H1 (cell line): ENCODE data around the gene SCN1B. TPM values are rescaled to one million over a fixed set of nuclear protein-coding genes. Genes with fewer than 3 reads are reported as not detected.

Experiments used
- CTCF ChIA-PET: fragments of 300-600 bp; sonication (Branson Sonifier 250); formaldehyde crosslinking; loops from one replicate; lab custom pipeline; 2021; ENCODE audit not compliant: partially characterized antibody; lab: Charles Lee
- POLR2A ChIA-PET: fragments of 300-600 bp; sonication (Branson Sonifier 250); formaldehyde crosslinking; loops from one replicate; lab custom pipeline; 2021; ENCODE audit warnings: inconsistent platforms; ENCODE audit not compliant: partially characterized antibody; lab: Charles Lee
- DNase-seq, 2 experiments: peaks; one replicate each; pipeline versions ENCODE4 v3.0.0 to v3.0.0-alpha.2; 2010 to 2022; ENCODE audit warnings: low spot score in 2 of 2, low read depth in 1 of 2, mixed read lengths in 1 of 2
- FAIRE-seq: peaks from 2 replicates; lab custom pipeline; 2011; peaks lifted over from hg19 to GRCh38; lab: Jason Lieb, UNC
- H2AFZ ChIP-seq: 2 replicates; pipeline ENCODE4 v1.8.1; 2012; ENCODE audit warnings: low read length, inconsistent platforms
- H2AK5ac ChIP-seq: 2 replicates; pipeline ENCODE4 v1.6.1; 2013; ENCODE audit warnings: low read depth, low read length
- H2BK120ac ChIP-seq: replicated peaks from 2 replicates; pipeline ENCODE3; 2013; ENCODE audit warnings: low read depth, low read length, inconsistent platforms
- H2BK12ac ChIP-seq: 2 replicates; pipeline ENCODE4 v1.6.1; 2013; ENCODE audit warnings: low read depth, low read length
- H2BK15ac ChIP-seq: 2 replicates; pipeline ENCODE4 v1.6.1; 2013; ENCODE audit warnings: low read length
- H2BK20ac ChIP-seq: 2 replicates; pipeline ENCODE4 v1.6.1; 2013; ENCODE audit warnings: low read length
- H2BK5ac ChIP-seq: 2 replicates; pipeline ENCODE4 v1.6.1; 2013; ENCODE audit warnings: low read depth, low read length
- H3K14ac ChIP-seq: 2 replicates; pipeline ENCODE4 v1.6.1; 2013; ENCODE audit warnings: inconsistent platforms; ENCODE audit not compliant: insufficient read length
- H3K18ac ChIP-seq: 2 replicates; pipeline ENCODE4 v1.6.1; 2013; ENCODE audit warnings: low read length; ENCODE audit errors: extremely low read depth
- H3K23ac ChIP-seq: 2 replicates; pipeline ENCODE4 v1.6.1; 2013; ENCODE audit warnings: inconsistent platforms; ENCODE audit not compliant: insufficient read length
- H3K23me2 ChIP-seq: 2 replicates; pipeline ENCODE4 v1.6.1; 2013; ENCODE audit warnings: low read depth, low read length
- H3K27ac ChIP-seq: 2 replicates; pipeline ENCODE4 v1.6.1; 2011; ENCODE audit warnings: low read depth, low read length, inconsistent platforms
- H3K27me3 ChIP-seq, 4 experiments: replicated peaks in 1 of 4; 1 replicate in 1 of 4; 2 replicates in 3 of 4; pipeline versions ENCODE4 v1.6.1 to v1.8.1; 2011 to 2013; ENCODE audit warnings: low read length in 3 of 4, mild to moderate bottlenecking in 3 of 4, inconsistent platforms in 2 of 4, mixed read lengths in 2 of 4, moderate library complexity in 1 of 4; ENCODE audit not compliant: control insufficient read depth in 3 of 4, insufficient read depth in 3 of 4; ENCODE audit errors: extremely low read depth in 1 of 4
- H3K36me3 ChIP-seq, 4 experiments: 2 replicates each; pipeline versions ENCODE4 v1.6.1 to v1.8.1; 2011 to 2013; ENCODE audit warnings: mild to moderate bottlenecking in 4 of 4, low read length in 3 of 4, moderate library complexity in 2 of 4, control low read depth in 1 of 4, inconsistent platforms in 1 of 4; ENCODE audit not compliant: insufficient read depth in 4 of 4, control insufficient read depth in 2 of 4
- H3K4ac ChIP-seq: replicated peaks from 2 replicates; pipeline ENCODE3; 2013; ENCODE audit warnings: low read length, low read depth, mixed read lengths, inconsistent platforms; ENCODE audit not compliant: insufficient read length
- H3K4me1 ChIP-seq, 4 experiments: replicated peaks in 1 of 4; 1 replicate in 1 of 4; 2 replicates in 3 of 4; pipeline versions ENCODE4 v1.6.1 to v1.8.1; 2011 to 2013; ENCODE audit warnings: low read length in 3 of 4, inconsistent platforms in 2 of 4, mixed read lengths in 1 of 4; ENCODE audit not compliant: insufficient read depth in 4 of 4, control insufficient read depth in 3 of 4
- H3K4me2 ChIP-seq, 2 experiments: 2 replicates each; pipeline versions ENCODE4 v1.6.1 to v1.8.1; 2011 to 2013; ENCODE audit warnings: low read depth in 2 of 2, low read length in 2 of 2, control low read depth in 1 of 2, inconsistent platforms in 1 of 2, mild to moderate bottlenecking in 1 of 2; ENCODE audit not compliant: insufficient read depth in 1 of 2
- H3K4me3 ChIP-seq, 4 experiments: fragments of 200-600, 300-600 bp in 1 of 4; sonication (generic), shearing (Covaris generic), sonication (Bioruptor Twin) in 1 of 4; 2 replicates each; pipeline versions ENCODE4 v1.5.1 to v1.8.1; 2011 to 2016; ENCODE audit warnings: low read length in 4 of 4, low read depth in 3 of 4, control low read depth in 2 of 4, inconsistent platforms in 2 of 4, mild to moderate bottlenecking in 2 of 4, mixed read lengths in 1 of 4, moderate library complexity in 1 of 4; ENCODE audit not compliant: insufficient read depth in 2 of 4; ENCODE audit errors: extremely low read depth in 1 of 4
- H3K56ac ChIP-seq: replicated peaks from 2 replicates; pipeline ENCODE3; 2013; ENCODE audit warnings: low read depth, mild to moderate bottlenecking, mixed read lengths, low read length, inconsistent platforms; ENCODE audit not compliant: insufficient read length
- H3K79me1 ChIP-seq: 2 replicates; pipeline ENCODE4 v1.6.1; 2013; ENCODE audit warnings: low read depth, low read length, control low read depth
- H3K79me2 ChIP-seq, 2 experiments: 2 replicates each; pipeline versions ENCODE4 v1.6.1 to v1.8.1; 2012 to 2013; ENCODE audit warnings: low read length in 2 of 2, mild to moderate bottlenecking in 2 of 2, inconsistent platforms in 1 of 2; ENCODE audit not compliant: insufficient read depth in 2 of 2, control insufficient read depth in 1 of 2
- H3K9ac ChIP-seq, 4 experiments: replicated peaks in 1 of 4; 1 replicate in 1 of 4; 2 replicates in 3 of 4; pipeline versions ENCODE4 v1.6.1 to v1.8.1; 2011 to 2013; ENCODE audit warnings: low read depth in 3 of 4, low read length in 3 of 4, control low read depth in 2 of 4, mild to moderate bottlenecking in 2 of 4, moderate library complexity in 2 of 4, inconsistent platforms in 1 of 4; ENCODE audit errors: extremely low read depth in 1 of 4
- H3K9me3 ChIP-seq, 2 experiments: 2 replicates each; pipeline versions ENCODE4 v1.6.1 to v1.8.1; 2012 to 2013; ENCODE audit warnings: mild to moderate bottlenecking in 2 of 2, moderate library complexity in 2 of 2, control low read depth in 1 of 2, inconsistent platforms in 1 of 2, low read depth in 1 of 2, low read length in 1 of 2, mixed read lengths in 1 of 2; ENCODE audit not compliant: insufficient read depth in 2 of 2
- H4K20me1 ChIP-seq, 2 experiments: replicated peaks in 1 of 2; 2 replicates each; pipeline versions ENCODE3 to v1.8.1; 2011 to 2013; ENCODE audit warnings: inconsistent platforms in 2 of 2, low read length in 2 of 2, mild to moderate bottlenecking in 1 of 2; ENCODE audit not compliant: insufficient read depth in 2 of 2, control insufficient read depth in 1 of 2
- H4K5ac ChIP-seq: 2 replicates; pipeline ENCODE4 v1.6.1; 2013; ENCODE audit warnings: low read length, low read depth, mixed read lengths, inconsistent platforms; ENCODE audit not compliant: insufficient read length
- H4K8ac ChIP-seq: 2 replicates; pipeline ENCODE4 v1.8.0; 2013; ENCODE audit warnings: mild to moderate bottlenecking, moderate library complexity, low read length, inconsistent platforms; ENCODE audit not compliant: insufficient read depth; ENCODE audit errors: extremely low read depth
- H4K91ac ChIP-seq: replicated peaks from 2 replicates; pipeline ENCODE3; 2013; ENCODE audit warnings: low read length, mixed read lengths, inconsistent platforms; ENCODE audit not compliant: insufficient read length
- ATF3 ChIP-seq: IDR thresholded peaks from 2 replicates; pipeline ENCODE4 v1.6.1; 2011; ENCODE audit warnings: low read depth, mild to moderate bottlenecking, low read length; ENCODE audit not compliant: insufficient read depth
- EP300 ChIP-seq, 2 experiments: IDR thresholded peaks; 1 replicate in 1 of 2; 2 replicates in 1 of 2; pipeline ENCODE4 v1.6.1; 2011 to 2012; ENCODE audit warnings: low read depth in 2 of 2, low read length in 2 of 2, mild to moderate bottlenecking in 2 of 2, borderline replicate concordance in 1 of 2, inconsistent platforms in 1 of 2, moderate library complexity in 1 of 2
- HDAC2 ChIP-seq, 2 experiments: fragments of 300-600 bp in 1 of 2; sonication (generic) in 1 of 2; IDR thresholded peaks; 2 replicates each; pipeline ENCODE4 v1.6.1; 2011 to 2012; ENCODE audit warnings: low read depth in 2 of 2, low read length in 2 of 2, mild to moderate bottlenecking in 2 of 2, moderate library complexity in 2 of 2, borderline replicate concordance in 1 of 2, inconsistent platforms in 1 of 2
- NANOG ChIP-seq: IDR thresholded peaks from 2 replicates; pipeline ENCODE4 v1.6.1; 2011; ENCODE audit warnings: low read length, low read depth, mild to moderate bottlenecking, inconsistent platforms; ENCODE audit not compliant: insufficient read depth, poor library complexity, severe bottlenecking
- RBBP5 ChIP-seq: IDR thresholded peaks from 2 replicates; pipeline ENCODE4 v1.7.1; 2012; ENCODE audit warnings: low read depth, mild to moderate bottlenecking, inconsistent platforms, low read length, moderate library complexity, borderline replicate concordance
- RFX5 ChIP-seq: IDR thresholded peaks from 2 replicates; pipeline ENCODE4 v1.6.1; 2011; ENCODE audit warnings: low read depth, low read length, improper control_type of control experiment, borderline replicate concordance
- SP4 ChIP-seq: IDR thresholded peaks from 2 replicates; pipeline ENCODE4 v1.6.1; 2012; ENCODE audit warnings: low read length, inconsistent platforms
- TEAD4 ChIP-seq: IDR thresholded peaks from 2 replicates; pipeline ENCODE4 v1.6.1; 2012; ENCODE audit warnings: low read depth, low read length, inconsistent platforms, mixed read lengths
- YY1 ChIP-seq: IDR thresholded peaks from 2 replicates; pipeline ENCODE4 v1.6.1; 2011; ENCODE audit warnings: low read depth, mild to moderate bottlenecking, low read length
- WGBS, 2 experiments: shearing (Covaris generic) in 1 of 2; methylation state at CpG; one replicate each; pipeline versions ENCODE4 v1.1.6 to v1.1.7; 2013 to 2015; ENCODE audit warnings: low lambda C conversion rate in 2 of 2, mixed read lengths in 2 of 2, inconsistent platforms in 1 of 2, low coverage in 1 of 2, missing lambda C conversion rate in 1 of 2; ENCODE audit not compliant: insufficient replicate concordance in 2 of 2, insufficient coverage in 1 of 2, insufficient read length in 1 of 2; ENCODE audit errors: extremely low coverage in 1 of 2, missing lambda C conversion rate in 1 of 2; 5-methylcytosine and 5-hydroxymethylcytosine counted together
- polyA plus RNA-seq, 7 experiments: library from polyadenylated mRNA; depleted of rRNA in 3 of 7; stranded (reverse) in 5 of 7; unstranded in 2 of 7; fragments of >200 nt in 5 of 7; fragments of 200-250 nt in 2 of 7; gene quantifications; 1 replicate in 5 of 7; 2 replicates in 1 of 7; 4 replicates in 1 of 7; pipeline versions ENCODE4 v1.2.1 to v1.2.3, GENCODE V29; 2011 to 2013; ENCODE audit warnings: missing spikeins in 2 of 7, mixed read lengths in 2 of 7
- total RNA-seq: library from RNA; stranded (reverse); fragmentation: NEBNext Ultra II Directional; extraction: Animal tissue kit (Norgen Biotek cat#: 25700); gene quantifications from 2 replicates; pipeline ENCODE4 v1.2.1, GENCODE V29; 2021

The SCN1B gene
- total and polyA plus RNA-seq, 2 of the 8 experiments (the other 6 are each of a cell fraction or from before 2014, with no cell fraction given) = 3.1 to 3.5 TPM

DNA sequence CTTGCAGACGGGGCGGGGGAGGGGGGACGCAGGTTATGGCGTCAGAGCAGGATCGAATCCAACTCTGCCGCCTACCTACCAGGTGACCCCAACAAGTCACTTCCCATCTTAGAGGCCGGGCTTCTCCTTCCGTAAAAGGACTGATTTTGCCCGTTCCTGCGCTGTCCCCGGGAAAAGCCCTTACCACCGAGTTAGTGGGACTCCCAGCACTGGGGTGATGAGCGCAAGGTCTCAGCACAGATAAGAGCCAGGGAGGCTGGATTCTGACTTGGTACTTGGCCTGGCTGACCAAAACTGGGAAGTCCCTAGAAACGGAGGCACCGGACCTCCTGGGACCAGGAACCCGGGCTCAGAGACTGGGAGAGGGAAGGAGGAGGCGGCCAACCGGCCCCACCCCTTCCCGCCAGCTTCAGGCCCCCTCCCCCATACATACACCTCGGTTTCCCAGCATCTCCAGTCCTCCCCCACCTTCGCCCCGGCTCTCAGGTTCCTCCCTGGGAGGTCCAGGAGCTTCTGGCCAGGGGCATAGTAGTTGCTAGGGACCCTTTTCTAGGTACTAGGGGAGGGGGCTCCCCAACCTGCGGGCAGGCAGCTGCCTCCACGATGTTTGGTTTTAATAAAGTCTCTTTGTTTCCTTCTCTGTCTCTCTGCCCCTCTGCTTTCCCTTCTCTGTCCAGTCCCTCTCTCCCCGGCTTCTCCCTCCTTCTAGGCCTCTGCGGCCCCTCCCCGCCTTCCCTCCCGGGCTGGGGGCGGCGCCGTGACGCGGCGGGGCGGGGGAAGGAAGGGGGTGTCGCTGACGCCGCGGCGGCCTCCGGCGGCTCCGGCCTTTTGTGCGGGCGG, 30.6 kb upstream of the SCN1B start, which contains the start of gene GRAMD1A:
Gene GRAMD1A, plus strand, starts transcription at position 826 of the 840 bp plus-strand sequence. CDS start 156 bp downstream, outside the sequence.
- peaks cover 0 to 8% (median 3%) of the 10 kb centered on the region in 4 experiments; a peak in 3 of 8 replicates for H3K36me3 ChIP-seq
- H3K79me1 ChIP-seq = peaks cover 11% of the 10 kb centered on the region
- peak within 1 kb of the TSS; percentile 86 for H3K4ac ChIP-seq
- no peak for FAIRE-seq
- peak within 1 kb of the TSS; percentile 98 for H4K5ac ChIP-seq
- H3K14ac ChIP-seq = peak within 1 kb of the TSS; percentile 81
- H3K4me2 ChIP-seq = peak within 1 kb of the TSS; percentile 99
- H2AFZ ChIP-seq = no peak within 1 kb of the TSS; the same call in 1 of the 2 replicates
- H3K79me2 ChIP-seq = peaks cover 29 to 41% of the 10 kb centered on the region in 2 experiments
- H4K8ac ChIP-seq = peak within 1 kb of the TSS; percentile 90
- WGBS, 2 experiments = 4% methylated on average over 22 of the region's 45 CpGs; no CpG with 5 or more reads in 1 of the 2 experiments
- H3K4me3 ChIP-seq = peak within 1 kb of the TSS; percentile 73 to 92 (median 84)
- ChIA-PET CTCF (interaction anchor here (1.0 to 1.4 kb wide), 5 partner anchors 11 to 154 kb away, joined by 3 to 7 read pairs (median 4); no protein-coding TSS in a partner anchor), POLR2A (interaction anchor here (0.6 to 22.5 kb wide), 17 partner anchors 9 to 820 kb away, joined by 3 to 366 read pairs (median 5); partner anchors contain the start of genes HPN, SCN1B and ZNF30)
- peak within 1 kb of the TSS; percentile 89 for H2BK5ac ChIP-seq
- H2AK5ac ChIP-seq = peak within 1 kb of the TSS; percentile 60; the same call in 1 of the 2 replicates
- H3K9ac ChIP-seq = peak within 1 kb of the TSS; percentile 80 to 93 (median 88)
- H2BK15ac ChIP-seq = peak within 1 kb of the TSS; percentile 98
- peak within 1 kb of the TSS; percentile 94 for H3K56ac ChIP-seq
- no peak within 1 kb of the TSS for H3K23ac ChIP-seq
- H2BK120ac ChIP-seq = peak within 1 kb of the TSS; percentile 86
- peak within 1 kb of the TSS; percentile 99 for H3K18ac ChIP-seq
- H3K4me1 ChIP-seq = peaks cover 8 to 32% (median 20%) of the 10 kb centered on the region in 4 experiments
- DNase-seq = peak; percentile 69 to 89
- H3K23me2 ChIP-seq = peaks cover 18% of the 10 kb centered on the region
- peak within 1 kb of the TSS; percentile 89 for H4K91ac ChIP-seq
- H3K27me3 ChIP-seq = no peaks in the 10 kb centered on the region
- peaks cover 20 to 28% of the 10 kb centered on the region in 2 experiments for H4K20me1 ChIP-seq
- no peak within 1 kb of the TSS for H2BK20ac ChIP-seq
- peak within 1 kb of the TSS; percentile 95 for H3K27ac ChIP-seq
- H3K9me3 ChIP-seq = no peaks in the 10 kb centered on the region
- H2BK12ac ChIP-seq = peak within 1 kb of the TSS; percentile 87
- TF ChIP-seq TEAD4 (no peak), RFX5 (no peak), RBBP5 (peak; percentile 98), YY1 (0 out of 2 replicates have a peak, but pooled peaks have one; percentile 25), ATF3 (no peak), SP4 (no peak), EP300 (IDR thresholded peaks at IDR 0.05; ENCODE audit: borderline replicate concordance in 1 of 2, low read depth in 2 of 2, low read length in 2 of 2) (no peak), HDAC2 (IDR thresholded peaks at IDR 0.05; ENCODE audit: borderline replicate concordance in 1 of 2, low read depth in 2 of 2, low read length in 2 of 2) (0 out of 4 replicates have a peak, but pooled peaks of 1 of the 2 experiments have one; percentile 14), NANOG (no peak)
